Naive thymus-derived CD4-positive, alpha-beta T cell (primary cell): Measurements from ENCODE around the gene CAB39. TPM values are rescaled to one million over a fixed set of nuclear protein-coding genes. Genes with fewer than 3 reads are reported as not detected.

Source experiments
- ATAC-seq: fragments of 150-1000 bp; cut with Tn5 transposase; 2 replicates; pipeline ENCODE4 v1.10.0; 2021; ENCODE audit warnings: mild to moderate bottlenecking, moderate library complexity
- CTCF ChIA-PET: fragments of 350-600 bp; sonication (Branson Sonifier 250); formaldehyde crosslinking; loops from one replicate; lab custom pipeline; 2021; ENCODE audit warnings: antibody characterized with exemption; lab: Charles Lee
- POLR2A ChIA-PET: fragments of 350-600 bp; sonication (Branson Sonifier 250); formaldehyde crosslinking; loops from one replicate; lab custom pipeline; 2021; ENCODE audit warnings: antibody characterized with exemption, inconsistent platforms; lab: Charles Lee
- DNase-seq, 9 donors: peaks; one replicate each; pipeline versions ENCODE4 v3.0.0 to v3.0.0-alpha.2; 2020 to 2022; ENCODE audit warnings: mixed read lengths in 1 of 9
- H3K27ac ChIP-seq: one replicate; pipeline ENCODE4 v1.7.0; 2013; ENCODE audit warnings: mild to moderate bottlenecking, low read depth, low read length, moderate library complexity
- H3K27me3 ChIP-seq, 2 donors: one replicate each; pipeline ENCODE4 v1.7.0; 2013; ENCODE audit warnings: low read length in 2 of 2, mild to moderate bottlenecking in 2 of 2, moderate library complexity in 2 of 2; ENCODE audit not compliant: control insufficient read depth in 2 of 2, insufficient read depth in 2 of 2
- H3K36me3 ChIP-seq, 3 experiments: 1 replicate in 2 of 3; 2 replicates in 1 of 3; pipeline ENCODE4 v1.7.0; 2013; ENCODE audit warnings: low read length in 3 of 3, mild to moderate bottlenecking in 3 of 3, moderate library complexity in 1 of 3; ENCODE audit not compliant: insufficient read depth in 3 of 3, control insufficient read depth in 2 of 3
- H3K4me1 ChIP-seq, 2 donors: one replicate each; pipeline ENCODE4 v1.7.0; 2013; ENCODE audit warnings: low read length in 2 of 2, mild to moderate bottlenecking in 2 of 2, moderate library complexity in 1 of 2; ENCODE audit not compliant: control insufficient read depth in 2 of 2, insufficient read depth in 2 of 2
- H3K4me3 ChIP-seq: 2 replicates; pipeline ENCODE4 v1.7.0; 2013; ENCODE audit warnings: mild to moderate bottlenecking, low read length
- H3K9me3 ChIP-seq, 3 experiments: 1 replicate in 2 of 3; 2 replicates in 1 of 3; pipeline ENCODE4 v1.7.0; 2013; ENCODE audit warnings: low read length in 3 of 3; ENCODE audit not compliant: control insufficient read depth in 2 of 3
- H3K27ac Mint-ChIP-seq, 9 donors: one replicate each; pipeline ENCODE4 v1.8.0; 2020 to 2022; ENCODE audit warnings: mixed read lengths in 9 of 9, mild to moderate bottlenecking in 8 of 9, moderate library complexity in 5 of 9, inconsistent platforms in 2 of 9
- H3K27me3 Mint-ChIP-seq, 5 donors: one replicate each; pipeline ENCODE4 v1.8.0; 2021 to 2022; ENCODE audit warnings: mixed read lengths in 5 of 5, mild to moderate bottlenecking in 1 of 5
- H3K36me3 Mint-ChIP-seq, 5 donors: one replicate each; pipeline ENCODE4 v1.8.0; 2020 to 2022; ENCODE audit warnings: mixed read lengths in 5 of 5, mild to moderate bottlenecking in 3 of 5, inconsistent platforms in 1 of 5
- H3K4me1 Mint-ChIP-seq, 7 donors: one replicate each; pipeline ENCODE4 v1.8.0; 2020 to 2022; ENCODE audit warnings: mixed read lengths in 7 of 7, mild to moderate bottlenecking in 3 of 7, inconsistent platforms in 1 of 7
- H3K4me3 Mint-ChIP-seq, 10 donors: one replicate each; pipeline ENCODE4 v1.8.0; 2020 to 2022; ENCODE audit warnings: mild to moderate bottlenecking in 10 of 10, mixed read lengths in 10 of 10, moderate library complexity in 6 of 10, inconsistent platforms in 2 of 10
- H3K9me3 Mint-ChIP-seq, 11 donors: one replicate each; pipeline ENCODE4 v1.8.0; 2020 to 2022; ENCODE audit warnings: mixed read lengths in 11 of 11, mild to moderate bottlenecking in 4 of 11, inconsistent platforms in 1 of 11, moderate library complexity in 1 of 11
- intact Hi-C, 2 donors: fragments of 100-400 bp; cut with micrococcal nuclease; formaldehyde crosslinking; loops; one replicate each; pipeline ENCODE4 v1.15.1; 2023
- polyA plus RNA-seq, 2 donors: library from polyadenylated mRNA; unstranded; fragments of 300-500 nt; fragmentation: Illumina TruSeq; gene quantifications; one replicate each; pipeline ENCODE4 v1.2.3, GENCODE V29; 2021
- total RNA-seq, 6 experiments: library from RNA in 5 of 6; stranded (reverse) in 5 of 6; gene quantifications; 1 replicate in 5 of 6; 2 replicates in 1 of 6; pipeline ENCODE4 v1.2.3 and lab custom pipeline; 2021 to 2026

CAB39 gene
- total and polyA plus RNA-seq, 7 experiments from 2014 or later = 71.0 to 186 (median 79.4) TPM

- ChIA-PET CTCF (no interaction called here), POLR2A (interaction anchor here (0.7 kb wide), 1 partner anchor 11 kb away, joined by 4 read pairs; no protein-coding TSS in a partner anchor)
- H3K27ac ChIP-seq = no peak overlapping the region
- H3K9me3 ChIP-seq = peaks cover 0 to 4% (median 0%) of the 10 kb centered on the region in 3 experiments
- no peak overlapping the region for H3K4me3 ChIP-seq
- H3K27me3 ChIP-seq = no peaks in the 10 kb centered on the region
- H3K4me1 Mint-ChIP-seq = peaks cover 14 to 69% (median 25%) of the 10 kb centered on the region in 7 donors
- H3K27me3 Mint-ChIP-seq = no peaks in the 10 kb centered on the region
- intact Hi-C loops = no loop called here
- ATAC-seq (no peak), DNase-seq (no peak)
- peaks cover 0 to 19% (median 4%) of the 10 kb centered on the region in 11 donors for H3K9me3 Mint-ChIP-seq
- peaks cover 0 to 26% (median 4%) of the 10 kb centered on the region in 5 donors for H3K36me3 Mint-ChIP-seq
- peaks cover 0 to 6% of the 10 kb centered on the region in 2 donors for H3K4me1 ChIP-seq
- no peak overlapping the region for H3K4me3 Mint-ChIP-seq
- H3K36me3 ChIP-seq = no peaks in the 10 kb centered on the region
- H3K27ac Mint-ChIP-seq = peak overlapping the region in 1 of 9 donors; percentile 30
These were observed 38.2 kb upstream of the CAB39 start for GRCh38 chr2:230674401-230674800.

DNA sequence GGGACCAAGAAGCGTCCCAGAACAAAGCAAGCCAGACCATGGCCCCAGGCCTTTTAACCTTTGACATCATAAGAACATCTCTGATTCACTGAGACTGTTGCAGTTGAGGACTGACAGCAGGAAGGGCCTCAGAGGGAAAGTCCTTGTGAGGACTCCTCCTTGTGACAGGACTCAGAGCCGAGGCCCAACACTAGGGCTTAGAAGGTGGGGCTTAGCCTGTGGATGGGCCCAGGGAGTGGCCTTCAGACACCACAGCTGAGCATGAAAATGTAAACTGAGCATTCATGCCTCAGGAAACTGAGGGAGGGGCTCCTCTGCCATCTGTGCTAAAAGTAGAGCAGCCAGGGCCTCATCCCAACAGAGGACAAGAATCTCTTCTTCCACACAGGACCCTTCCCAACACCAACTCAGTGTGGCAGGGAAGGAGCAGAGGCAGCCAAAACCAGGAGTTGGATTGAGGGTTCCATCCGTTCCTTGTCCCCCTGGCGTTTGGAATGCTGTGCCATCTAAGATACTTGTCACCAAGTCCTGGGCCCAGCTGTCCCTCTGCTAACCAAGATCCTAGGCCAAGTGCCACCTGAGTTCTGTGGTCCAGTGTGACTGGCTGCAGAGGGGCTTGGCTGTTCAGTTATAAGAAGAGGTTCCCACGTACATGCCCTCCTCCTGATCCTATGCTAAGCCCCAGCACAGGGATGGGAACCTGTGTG, 37.5 kb upstream of the CAB39 start:
- ChIA-PET CTCF (no interaction called here), POLR2A (no interaction called here)
- H3K4me1 Mint-ChIP-seq = peaks cover 12 to 64% (median 28%) of the 10 kb centered on the region in 7 donors
- peaks cover 0 to 19% (median 4%) of the 10 kb centered on the region in 11 donors for H3K9me3 Mint-ChIP-seq
- H3K27ac Mint-ChIP-seq = no peak overlapping the region
- no peak for DNase-seq
- H3K27ac ChIP-seq = no peak overlapping the region
- no peak overlapping the region for H3K4me3 ChIP-seq
- H3K9me3 ChIP-seq = peaks cover 0 to 4% (median 0%) of the 10 kb centered on the region in 3 experiments
- H3K4me1 ChIP-seq = peaks cover 0 to 6% of the 10 kb centered on the region in 2 donors
- ATAC-seq = no peak
- H3K4me3 Mint-ChIP-seq = no peak overlapping the region
- H3K27me3 Mint-ChIP-seq = no peaks in the 10 kb centered on the region
- H3K36me3 ChIP-seq = no peaks in the 10 kb centered on the region
- H3K36me3 Mint-ChIP-seq = peaks cover 0 to 28% (median 4%) of the 10 kb centered on the region in 5 donors
- no peaks in the 10 kb centered on the region for H3K27me3 ChIP-seq
- intact Hi-C loops = loop anchor here in 1 of 2 donors (5.0 kb wide), 1 partner anchor 33 kb away; no protein-coding TSS in a partner anchor

GRCh38 chr2:230676546-230676945, 36.1 kb upstream of the CAB39 start:
- Histone ChIP-seq H3K27ac (no peak overlapping the region), H3K4me3 (no peak overlapping the region), H3K27me3 (no peaks in the 10 kb centered on the region), H3K36me3 (no peaks in the 10 kb centered on the region), H3K4me1 (no peaks in the 10 kb centered on the region), H3K9me3 (peaks cover 0 to 4% (median 0%) of the 10 kb centered on the region in 3 experiments)
- no peak for DNase-seq
- intact Hi-C loops = loop anchor here in 1 of 2 donors (5.0 kb wide), 1 partner anchor 34 kb away; no protein-coding TSS in a partner anchor
- Mint-ChIP-seq H3K4me1 (peaks cover 4 to 63% (median 24%) of the 10 kb centered on the region in 7 donors), H3K27me3 (no peaks in the 10 kb centered on the region), H3K4me3 (no peak overlapping the region), H3K36me3 (peaks cover 0 to 30% (median 4%) of the 10 kb centered on the region in 5 donors), H3K9me3 (peaks cover 0 to 19% (median 4%) of the 10 kb centered on the region in 11 donors), H3K27ac (no peak overlapping the region)
- ChIA-PET CTCF (no interaction called here), POLR2A (no interaction called here)
- no peak for ATAC-seq

- H3K27ac ChIP-seq = no peak overlapping the region
These were observed 35.3 kb upstream of the CAB39 start for GRCh38 chr2:230677201-230677946.

GRCh38 chr2:230678018-230678417, 34.6 kb upstream of the CAB39 start:
- ATAC-seq (no peak), DNase-seq (no peak)
- peaks cover 0 to 4% (median 0%) of the 10 kb centered on the region in 3 experiments for H3K9me3 ChIP-seq
- H3K36me3 ChIP-seq = no peaks in the 10 kb centered on the region
- ChIA-PET POLR2A (no interaction called here), CTCF (no interaction called here)
- no peaks in the 10 kb centered on the region for H3K27me3 ChIP-seq
- H3K4me3 ChIP-seq = no peak overlapping the region
- peaks cover 4 to 62% (median 23%) of the 10 kb centered on the region in 7 donors for H3K4me1 Mint-ChIP-seq
- peak overlapping the region in 1 of 10 donors; percentile 73 for H3K4me3 Mint-ChIP-seq
- no peaks in the 10 kb centered on the region for H3K4me1 ChIP-seq
- intact Hi-C loops = loop anchor here in 1 of 2 donors (1.0 to 5.0 kb wide), 2 partner anchors 19 to 36 kb away; no protein-coding TSS in a partner anchor
- H3K36me3 Mint-ChIP-seq = peaks cover 0 to 34% (median 4%) of the 10 kb centered on the region in 5 donors
- peak overlapping the region in 2 of 9 donors; percentile 34 to 88 for H3K27ac Mint-ChIP-seq
- H3K9me3 Mint-ChIP-seq = peaks cover 0 to 20% (median 6%) of the 10 kb centered on the region in 11 donors
- no peaks in the 10 kb centered on the region for H3K27me3 Mint-ChIP-seq
- H3K27ac ChIP-seq = no peak overlapping the region

More at GRCh38 chr2:230677201-230677946, 35.3 kb upstream of the CAB39 start:
- Histone ChIP-seq H3K36me3 (no peaks in the 10 kb centered on the region), H3K9me3 (peaks cover 0 to 4% (median 0%) of the 10 kb centered on the region in 3 experiments), H3K4me3 (no peak overlapping the region), H3K27me3 (no peaks in the 10 kb centered on the region), H3K4me1 (no peaks in the 10 kb centered on the region)
- intact Hi-C loops = loop anchor here in 1 of 2 donors (5.0 kb wide), 1 partner anchor 35 kb away; no protein-coding TSS in a partner anchor
- DNase-seq (no peak), ATAC-seq (no peak)
- ChIA-PET POLR2A (no interaction called here), CTCF (no interaction called here)
- peaks cover 0 to 19% (median 5%) of the 10 kb centered on the region in 11 donors for H3K9me3 Mint-ChIP-seq
- peak overlapping the region in 2 of 10 donors; percentile 21 to 47 for H3K4me3 Mint-ChIP-seq
- H3K4me1 Mint-ChIP-seq = peaks cover 4 to 62% (median 23%) of the 10 kb centered on the region in 7 donors
- no peaks in the 10 kb centered on the region for H3K27me3 Mint-ChIP-seq
- peak overlapping the region in 3 of 9 donors; percentile 43 to 88 (median 76) for H3K27ac Mint-ChIP-seq
- peaks cover 0 to 31% (median 4%) of the 10 kb centered on the region in 5 donors for H3K36me3 Mint-ChIP-seq

DNA sequence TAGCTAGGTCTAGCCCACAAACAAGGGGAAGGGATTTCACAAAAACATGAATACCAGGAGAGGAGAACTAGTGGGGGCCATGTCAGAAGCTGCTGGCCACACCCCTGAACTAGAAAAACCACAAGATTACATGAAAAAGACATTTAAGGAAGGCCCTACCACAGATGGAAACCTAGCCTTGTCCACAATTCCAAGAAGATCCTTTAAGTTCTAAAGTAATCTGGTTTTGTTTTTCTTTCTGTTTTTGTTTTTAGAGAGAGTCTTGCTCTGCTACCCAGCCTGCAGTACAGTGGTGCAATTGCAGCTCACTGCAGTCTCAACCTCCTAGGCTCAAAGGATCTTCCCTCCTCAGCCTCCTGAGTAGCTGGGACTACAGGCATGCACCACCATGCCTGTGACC, 34.2 kb upstream of the CAB39 start:
- peak overlapping the region in 3 of 10 donors; percentile 1 to 73 (median 5) for H3K4me3 Mint-ChIP-seq
- peaks cover 0 to 35% (median 4%) of the 10 kb centered on the region in 5 donors for H3K36me3 Mint-ChIP-seq
- intact Hi-C loops = loop anchor here in 1 of 2 donors (1.0 to 5.0 kb wide), 2 partner anchors 19 to 36 kb away; no protein-coding TSS in a partner anchor
- H3K27ac Mint-ChIP-seq = peak overlapping the region in 5 of 9 donors; percentile 34 to 88 (median 71)
- DNase-seq (no peak), ATAC-seq (no peak)
- no peak overlapping the region for H3K4me3 ChIP-seq
- H3K9me3 ChIP-seq = peaks cover 0 to 4% (median 0%) of the 10 kb centered on the region in 3 experiments
- CTCF ChIA-PET = no interaction called here
- no peaks in the 10 kb centered on the region for H3K27me3 ChIP-seq
- H3K4me1 Mint-ChIP-seq = peaks cover 4 to 62% (median 23%) of the 10 kb centered on the region in 7 donors
- H3K4me1 ChIP-seq = no peaks in the 10 kb centered on the region
- no peaks in the 10 kb centered on the region for H3K27me3 Mint-ChIP-seq
- H3K36me3 ChIP-seq = no peaks in the 10 kb centered on the region
- no peak overlapping the region for H3K27ac ChIP-seq
- POLR2A ChIA-PET = no interaction called here
- H3K9me3 Mint-ChIP-seq = peaks cover 0 to 20% (median 6%) of the 10 kb centered on the region in 11 donors
